Fibroblast of lung (primary cell): Measurements from ENCODE around the gene SLC20A1.
"Not testable (repeated sequence)": the region's sequence is repeated elsewhere in the genome, so short reads cannot be mapped to it uniquely, and the experiment has no call there.

Experiments
- CTCF ChIP-seq, 2 donors: IDR thresholded peaks in 1 of 2; conservative IDR thresholded peaks in 1 of 2; 1 replicate in 1 of 2; 2 replicates in 1 of 2; pipeline ENCODE4 v1.5.1; 2011 to 2012; ENCODE audit warnings: low read length in 2 of 2, control low read depth in 1 of 2, inconsistent platforms in 1 of 2, low read depth in 1 of 2, mild to moderate bottlenecking in 1 of 2
- EZH2 ChIP-seq: IDR thresholded peaks from 2 replicates; pipeline ENCODE4 v1.5.1; 2012; ENCODE audit warnings: low read length, control low read depth, mild to moderate bottlenecking; ENCODE audit errors: missing control alignments

GRCh38 chr2:112667540-112667939 lies 21.8 kb downstream of the SLC20A1 start:
- not testable (repeated sequence) for TF ChIP-seq CTCF (conservative IDR thresholded peaks at IDR 0.05 in 1 of 2, IDR thresholded peaks at IDR 0.05 in 1 of 2; ENCODE audit: low read depth in 1 of 2, low read length in 2 of 2); EZH2
